OCI-LY1 (cell line): ENCODE measurements around the gene TTLL10.

Experiments
- H2AFZ ChIP-seq: fragments of 200-600 bp; sonication (generic), shearing (Covaris generic); 2 replicates; pipeline ENCODE4 v1.6.0; 2014; ENCODE audit warnings: antibody characterized with exemption, mild to moderate bottlenecking, low read length
- H3F3A ChIP-seq: fragments of 200-600 bp; sonication (generic), shearing (Covaris generic); 2 replicates; pipeline ENCODE4 v1.6.0; 2014; ENCODE audit warnings: mild to moderate bottlenecking, antibody characterized with exemption, low read length, moderate library complexity; ENCODE audit not compliant: insufficient read depth
- H3K27ac ChIP-seq: fragments of 200-600 bp; sonication (generic); 2 replicates; pipeline ENCODE4 v1.5.1; 2014; ENCODE audit warnings: low read length, mixed run types, mild to moderate bottlenecking, low read depth; ENCODE audit not compliant: poor library complexity, severe bottlenecking
- H3K27me3 ChIP-seq: fragments of 200-600 bp; sonication (generic); 2 replicates; pipeline ENCODE4 v1.6.0; 2014; ENCODE audit warnings: antibody characterized with exemption, mild to moderate bottlenecking, low read length, moderate library complexity; ENCODE audit not compliant: insufficient read depth
- H3K36me3 ChIP-seq: fragments of 200-600 bp; sonication (generic); 2 replicates; pipeline ENCODE4 v1.6.1; 2014; ENCODE audit warnings: mild to moderate bottlenecking, antibody characterized with exemption, low read length, moderate library complexity, mixed read lengths; ENCODE audit not compliant: insufficient read depth
- H3K4me1 ChIP-seq: fragments of 200-600 bp; sonication (generic); 2 replicates; pipeline ENCODE4 v1.5.1; 2014; ENCODE audit warnings: mild to moderate bottlenecking, low read length, moderate library complexity; ENCODE audit not compliant: insufficient read depth, severe bottlenecking
- H3K4me2 ChIP-seq: fragments of 200-600 bp; sonication (generic), shearing (Covaris generic); 2 replicates; pipeline ENCODE4 v1.6.1; 2014; ENCODE audit warnings: low read length
- H3K4me3 ChIP-seq: fragments of 200-600 bp; sonication (generic); 2 replicates; pipeline ENCODE4 v1.5.1; 2014; ENCODE audit warnings: low read length, low read depth, mild to moderate bottlenecking, mixed read lengths; ENCODE audit not compliant: poor library complexity, severe bottlenecking
- H3K79me2 ChIP-seq: fragments of 200-600 bp; shearing (Covaris generic); 2 replicates; pipeline ENCODE4 v1.6.1; 2016; ENCODE audit warnings: mixed run types, low read length, mixed read lengths; ENCODE audit not compliant: insufficient read depth
- H3K9ac ChIP-seq: fragments of 200-600 bp; sonication (generic), shearing (Covaris generic); 2 replicates; pipeline ENCODE4 v1.6.1; 2014; ENCODE audit warnings: mild to moderate bottlenecking, low read length, mixed read lengths
- H3K9me2 ChIP-seq: fragments of 200-600 bp; sonication (generic), shearing (Covaris generic); 2 replicates; pipeline ENCODE4 v1.6.1; 2014; ENCODE audit warnings: low read depth, mild to moderate bottlenecking, low read length, mixed read lengths
- H3K9me3 ChIP-seq: fragments of 200-600 bp; shearing (Covaris generic); 2 replicates; pipeline ENCODE4 v1.6.1; 2014; ENCODE audit warnings: low read length, mixed read lengths
- H4K20me1 ChIP-seq: fragments of 200-600 bp; sonication (generic), shearing (Covaris generic); 2 replicates; pipeline ENCODE4 v1.6.0; 2016; ENCODE audit warnings: mild to moderate bottlenecking, low read length; ENCODE audit not compliant: insufficient read depth
- CTCF ChIP-seq: fragments of 200-600 bp; sonication (generic), shearing (Covaris generic); IDR thresholded peaks from 2 replicates; pipeline ENCODE4 v1.5.1; 2017; ENCODE audit warnings: mild to moderate bottlenecking, antibody characterized with exemption, low read length, moderate library complexity, mixed read lengths
- EZH2 ChIP-seq: fragments of 200-600 bp; sonication (generic), shearing (Covaris generic); IDR thresholded peaks from 2 replicates; pipeline ENCODE4 v1.8.0; 2017; ENCODE audit warnings: borderline replicate concordance, mixed run types, mild to moderate bottlenecking, antibody characterized with exemption, low read length, moderate library complexity, mixed read lengths

The TTLL10 gene

GRCh38 chr1:1182491-1183220, 9.0 kb downstream of the TTLL10 start:
- Histone ChIP-seq H3K9me2 (no peaks in the 10 kb centered on the region), H4K20me1 (no peaks in the 10 kb centered on the region), H3K4me3 (no peak overlapping the region), H2AFZ (no peak overlapping the region), H3K36me3 (no peaks in the 10 kb centered on the region), H3K27me3 (no peaks in the 10 kb centered on the region; the same call in 1 of the 2 replicates), H3K9ac (no peak overlapping the region), H3K9me3 (no peaks in the 10 kb centered on the region), H3K27ac (no peak overlapping the region), H3F3A (no peaks in the 10 kb centered on the region), H3K4me1 (no peaks in the 10 kb centered on the region), H3K79me2 (no peaks in the 10 kb centered on the region), H3K4me2 (no peak overlapping the region)
- no peak for TF ChIP-seq CTCF

GRCh38 chr1:1183221-1183747, 9.6 kb downstream of the TTLL10 start:
- no peak overlapping the region for H3K9ac ChIP-seq
- no peak overlapping the region for H3K4me2 ChIP-seq
- H3K9me2 ChIP-seq: no peaks in the 10 kb centered on the region
- no peak for TF ChIP-seq CTCF
- no peak for TF ChIP-seq EZH2
- H3K4me1 ChIP-seq: no peaks in the 10 kb centered on the region
- no peak overlapping the region for H3K27ac ChIP-seq
- H3K4me3 ChIP-seq: no peak overlapping the region
- no peaks in the 10 kb centered on the region for H3K79me2 ChIP-seq
- no peaks in the 10 kb centered on the region for H3K36me3 ChIP-seq
- no peaks in the 10 kb centered on the region for H3K9me3 ChIP-seq
- no peaks in the 10 kb centered on the region for H3F3A ChIP-seq
- no peak overlapping the region for H2AFZ ChIP-seq
- H4K20me1 ChIP-seq: no peaks in the 10 kb centered on the region
- H3K27me3 ChIP-seq: no peaks in the 10 kb centered on the region; the same call in 1 of the 2 replicates

GRCh38 chr1:1183833-1184775, 10.4 kb downstream of the TTLL10 start:
- no peaks in the 10 kb centered on the region for H3F3A ChIP-seq
- no peaks in the 10 kb centered on the region for H3K4me1 ChIP-seq
- no peak overlapping the region for H2AFZ ChIP-seq
- H3K4me2 ChIP-seq: no peak overlapping the region
- H3K4me3 ChIP-seq: no peak overlapping the region
- H3K9me2 ChIP-seq: no peaks in the 10 kb centered on the region
- no peaks in the 10 kb centered on the region; the same call in 1 of the 2 replicates for H3K27me3 ChIP-seq
- no peaks in the 10 kb centered on the region for H3K79me2 ChIP-seq
- no peaks in the 10 kb centered on the region for H3K36me3 ChIP-seq
- H3K27ac ChIP-seq: no peak overlapping the region
- TF ChIP-seq CTCF (no peak), EZH2 (no peak)
- H4K20me1 ChIP-seq: no peaks in the 10 kb centered on the region
- no peak overlapping the region for H3K9ac ChIP-seq
- no peaks in the 10 kb centered on the region for H3K9me3 ChIP-seq
